Measurements from ENCODE around the gene ADH5. TPM values are rescaled to one million over a fixed set of nuclear protein-coding genes. Genes with fewer than 3 reads are reported as not detected.
"Not testable (repeated sequence)": the region's sequence is repeated elsewhere in the genome, so short reads cannot be mapped to it uniquely, and the experiment has no call there.

ADH5 gene
- total RNA-seq, 1 experiment from 2014 or later, result 332 TPM

DNA sequence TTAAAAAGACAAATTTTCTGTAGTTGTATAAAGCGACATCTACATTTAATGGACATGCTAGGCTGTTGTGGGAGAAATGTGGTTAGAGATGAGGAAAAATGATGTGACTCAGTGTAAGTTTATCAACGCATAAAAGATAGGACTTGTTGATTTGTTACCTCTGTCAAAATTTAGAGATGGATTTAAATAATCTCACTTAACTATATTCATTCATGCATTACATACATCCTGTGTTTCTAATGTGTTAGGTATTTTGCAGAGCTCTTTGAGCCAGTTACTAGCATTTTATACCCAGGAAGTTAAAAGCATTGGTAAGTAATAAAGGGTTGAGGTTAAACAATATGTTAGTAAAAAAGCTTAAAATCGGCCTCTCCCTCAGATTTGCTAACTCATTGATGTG lies 58.7 kb downstream of the ADH5 start:
- no peak for DNase-seq (ENCODE audit: low spot score)

- no peak for DNase-seq (ENCODE audit: low spot score)
Observed at GRCh38 chr4:99029018-99029735, 59.4 kb downstream of the ADH5 start.

- DNase-seq (ENCODE audit: low spot score), result no peak
Observed at GRCh38 chr4:99028187-99028586, 60.4 kb downstream of the ADH5 start.

- DNase-seq (ENCODE audit: low spot score), result no peak
Observed at GRCh38 chr4:99027304-99027703, 61.3 kb downstream of the ADH5 start.

DNA sequence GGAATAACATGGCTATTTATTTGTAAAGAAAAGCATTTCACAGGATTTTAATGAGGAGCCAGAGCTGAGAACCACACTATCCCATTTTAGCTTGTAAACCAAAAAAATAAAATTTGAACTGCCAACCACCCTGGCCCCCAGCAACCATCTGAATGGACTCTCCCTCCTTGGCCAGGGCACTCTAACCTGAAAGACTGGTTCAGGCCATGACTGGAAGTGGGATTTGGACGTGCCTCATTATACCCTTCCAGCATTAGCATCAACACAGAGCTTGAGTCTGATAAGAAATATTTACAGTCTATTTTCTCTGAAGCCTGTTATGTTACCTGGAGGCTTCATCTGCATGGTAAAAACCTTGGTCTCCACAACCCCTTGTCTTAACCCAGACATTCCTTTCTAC lies 63.1 kb downstream of the ADH5 start:
- no peak for DNase-seq (ENCODE audit: low spot score)

- no peak for DNase-seq (ENCODE audit: low spot score)
Observed at GRCh38 chr4:99024481-99025275, 63.9 kb downstream of the ADH5 start.

GRCh38 chr4:99023800-99024251 lies 64.8 kb downstream of the ADH5 start:
- not testable (repeated sequence) for DNase-seq (ENCODE audit: low spot score)

DNA sequence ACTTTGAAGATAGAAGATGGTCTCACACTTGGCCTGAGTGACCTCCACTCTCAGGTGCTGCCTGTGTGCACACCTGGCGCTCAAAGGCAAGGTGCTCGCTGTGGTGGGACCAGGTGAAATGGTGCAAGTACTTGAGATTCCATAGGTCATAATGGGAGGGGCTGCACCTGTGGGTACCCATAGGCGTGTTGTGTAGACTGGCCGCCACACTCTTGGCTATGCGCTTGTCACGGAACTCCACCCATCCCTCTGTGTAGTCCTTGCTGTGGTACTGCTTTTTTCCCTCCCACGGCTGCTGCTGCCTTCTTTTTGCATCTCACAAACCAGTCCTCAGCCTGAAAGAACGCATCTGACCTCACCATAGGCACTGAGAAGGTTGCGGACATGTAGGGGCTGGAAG lies 66.0 kb downstream of the ADH5 start:
- no peak for DNase-seq (ENCODE audit: low spot score)

DNA sequence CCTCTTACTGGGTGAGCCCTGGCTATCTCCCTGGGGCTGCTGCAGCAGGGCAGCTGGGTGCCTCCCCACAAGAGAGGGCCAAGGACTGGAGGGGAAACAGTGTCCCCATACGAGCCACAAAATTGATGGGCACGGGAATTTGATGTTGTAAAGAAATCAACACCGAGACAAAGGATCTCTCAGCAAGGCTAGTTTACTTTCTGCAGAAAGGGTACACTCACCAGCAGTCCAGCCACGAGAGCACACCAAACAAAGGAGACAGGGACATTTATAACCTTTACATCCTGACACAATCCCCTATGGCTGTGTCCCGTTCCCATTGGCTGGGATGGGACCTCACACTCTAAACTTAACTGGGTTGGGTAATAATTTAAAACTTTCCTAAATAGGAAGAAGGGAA lies 67.2 kb downstream of the ADH5 start:
- DNase-seq (ENCODE audit: low spot score), result no peak

Other genes with a start within 250 kb of the ADH5 start
- gene EIF4E, start 159.7 kb downstream of the ADH5 start, total RNA-seq (2014; rRNA removed; shearing (Covaris generic)), result 217 and 338 TPM in 2 replicates
- gene METAP1, start 93.1 kb downstream of the ADH5 start, total RNA-seq (2014; rRNA removed; shearing (Covaris generic)), result 67.4 and 68.4 TPM in 2 replicates
- not detected in 2 replicates for gene ADH4, start 55.5 kb upstream of the ADH5 start, total RNA-seq (2014; rRNA removed; shearing (Covaris generic))
- gene ADH6, start 130.5 kb upstream of the ADH5 start, total RNA-seq (2014; rRNA removed; shearing (Covaris generic)), result not detected in 2 replicates
- gene ADH1A, start 202.2 kb upstream of the ADH5 start, total RNA-seq (2014; rRNA removed; shearing (Covaris generic)), result not detected in 2 replicates
- not detected in 2 replicates for gene ADH1B, start 232.6 kb upstream of the ADH5 start, total RNA-seq (2014; rRNA removed; shearing (Covaris generic))